H1 (cell line): ENCODE results near the gene HK1. TPM values are rescaled to one million over a fixed set of nuclear protein-coding genes. Genes with fewer than 3 reads are reported as not detected.

Experiments used
- CTCF ChIA-PET: fragments of 300-600 bp; sonication (Branson Sonifier 250); formaldehyde crosslinking; loops from one replicate; lab custom pipeline; 2021; ENCODE audit not compliant: partially characterized antibody; lab: Charles Lee
- POLR2A ChIA-PET: fragments of 300-600 bp; sonication (Branson Sonifier 250); formaldehyde crosslinking; loops from one replicate; lab custom pipeline; 2021; ENCODE audit warnings: inconsistent platforms; ENCODE audit not compliant: partially characterized antibody; lab: Charles Lee
- DNase-seq, 2 experiments: peaks; one replicate each; pipeline versions ENCODE4 v3.0.0 to v3.0.0-alpha.2; 2010 to 2022; ENCODE audit warnings: low spot score in 2 of 2, low read depth in 1 of 2, mixed read lengths in 1 of 2
- FAIRE-seq: peaks from 2 replicates; lab custom pipeline; 2011; peaks lifted over from hg19 to GRCh38; lab: Jason Lieb, UNC
- H2AFZ ChIP-seq: 2 replicates; pipeline ENCODE4 v1.8.1; 2012; ENCODE audit warnings: low read length, inconsistent platforms
- H2AK5ac ChIP-seq: 2 replicates; pipeline ENCODE4 v1.6.1; 2013; ENCODE audit warnings: low read depth, low read length
- H2BK120ac ChIP-seq: replicated peaks from 2 replicates; pipeline ENCODE3; 2013; ENCODE audit warnings: low read depth, low read length, inconsistent platforms
- H2BK12ac ChIP-seq: 2 replicates; pipeline ENCODE4 v1.6.1; 2013; ENCODE audit warnings: low read depth, low read length
- H2BK15ac ChIP-seq: 2 replicates; pipeline ENCODE4 v1.6.1; 2013; ENCODE audit warnings: low read length
- H2BK20ac ChIP-seq: 2 replicates; pipeline ENCODE4 v1.6.1; 2013; ENCODE audit warnings: low read length
- H2BK5ac ChIP-seq: 2 replicates; pipeline ENCODE4 v1.6.1; 2013; ENCODE audit warnings: low read depth, low read length
- H3K14ac ChIP-seq: 2 replicates; pipeline ENCODE4 v1.6.1; 2013; ENCODE audit warnings: inconsistent platforms; ENCODE audit not compliant: insufficient read length
- H3K18ac ChIP-seq: 2 replicates; pipeline ENCODE4 v1.6.1; 2013; ENCODE audit warnings: low read length; ENCODE audit errors: extremely low read depth
- H3K23ac ChIP-seq: 2 replicates; pipeline ENCODE4 v1.6.1; 2013; ENCODE audit warnings: inconsistent platforms; ENCODE audit not compliant: insufficient read length
- H3K23me2 ChIP-seq: 2 replicates; pipeline ENCODE4 v1.6.1; 2013; ENCODE audit warnings: low read depth, low read length
- H3K27ac ChIP-seq: 2 replicates; pipeline ENCODE4 v1.6.1; 2011; ENCODE audit warnings: low read depth, low read length, inconsistent platforms
- H3K27me3 ChIP-seq, 4 experiments: replicated peaks in 1 of 4; 1 replicate in 1 of 4; 2 replicates in 3 of 4; pipeline versions ENCODE4 v1.6.1 to v1.8.1; 2011 to 2013; ENCODE audit warnings: low read length in 3 of 4, mild to moderate bottlenecking in 3 of 4, inconsistent platforms in 2 of 4, mixed read lengths in 2 of 4, moderate library complexity in 1 of 4; ENCODE audit not compliant: control insufficient read depth in 3 of 4, insufficient read depth in 3 of 4; ENCODE audit errors: extremely low read depth in 1 of 4
- H3K36me3 ChIP-seq, 4 experiments: 2 replicates each; pipeline versions ENCODE4 v1.6.1 to v1.8.1; 2011 to 2013; ENCODE audit warnings: mild to moderate bottlenecking in 4 of 4, low read length in 3 of 4, moderate library complexity in 2 of 4, control low read depth in 1 of 4, inconsistent platforms in 1 of 4; ENCODE audit not compliant: insufficient read depth in 4 of 4, control insufficient read depth in 2 of 4
- H3K4ac ChIP-seq: replicated peaks from 2 replicates; pipeline ENCODE3; 2013; ENCODE audit warnings: low read length, low read depth, mixed read lengths, inconsistent platforms; ENCODE audit not compliant: insufficient read length
- H3K4me1 ChIP-seq, 4 experiments: replicated peaks in 1 of 4; 1 replicate in 1 of 4; 2 replicates in 3 of 4; pipeline versions ENCODE4 v1.6.1 to v1.8.1; 2011 to 2013; ENCODE audit warnings: low read length in 3 of 4, inconsistent platforms in 2 of 4, mixed read lengths in 1 of 4; ENCODE audit not compliant: insufficient read depth in 4 of 4, control insufficient read depth in 3 of 4
- H3K4me2 ChIP-seq, 2 experiments: 2 replicates each; pipeline versions ENCODE4 v1.6.1 to v1.8.1; 2011 to 2013; ENCODE audit warnings: low read depth in 2 of 2, low read length in 2 of 2, control low read depth in 1 of 2, inconsistent platforms in 1 of 2, mild to moderate bottlenecking in 1 of 2; ENCODE audit not compliant: insufficient read depth in 1 of 2
- H3K4me3 ChIP-seq, 4 experiments: fragments of 200-600, 300-600 bp in 1 of 4; sonication (generic), shearing (Covaris generic), sonication (Bioruptor Twin) in 1 of 4; 2 replicates each; pipeline versions ENCODE4 v1.5.1 to v1.8.1; 2011 to 2016; ENCODE audit warnings: low read length in 4 of 4, low read depth in 3 of 4, control low read depth in 2 of 4, inconsistent platforms in 2 of 4, mild to moderate bottlenecking in 2 of 4, mixed read lengths in 1 of 4, moderate library complexity in 1 of 4; ENCODE audit not compliant: insufficient read depth in 2 of 4; ENCODE audit errors: extremely low read depth in 1 of 4
- H3K56ac ChIP-seq: replicated peaks from 2 replicates; pipeline ENCODE3; 2013; ENCODE audit warnings: low read depth, mild to moderate bottlenecking, mixed read lengths, low read length, inconsistent platforms; ENCODE audit not compliant: insufficient read length
- H3K79me1 ChIP-seq: 2 replicates; pipeline ENCODE4 v1.6.1; 2013; ENCODE audit warnings: low read depth, low read length, control low read depth
- H3K79me2 ChIP-seq, 2 experiments: 2 replicates each; pipeline versions ENCODE4 v1.6.1 to v1.8.1; 2012 to 2013; ENCODE audit warnings: low read length in 2 of 2, mild to moderate bottlenecking in 2 of 2, inconsistent platforms in 1 of 2; ENCODE audit not compliant: insufficient read depth in 2 of 2, control insufficient read depth in 1 of 2
- H3K9ac ChIP-seq, 4 experiments: replicated peaks in 1 of 4; 1 replicate in 1 of 4; 2 replicates in 3 of 4; pipeline versions ENCODE4 v1.6.1 to v1.8.1; 2011 to 2013; ENCODE audit warnings: low read depth in 3 of 4, low read length in 3 of 4, control low read depth in 2 of 4, mild to moderate bottlenecking in 2 of 4, moderate library complexity in 2 of 4, inconsistent platforms in 1 of 4; ENCODE audit errors: extremely low read depth in 1 of 4
- H3K9me3 ChIP-seq, 2 experiments: 2 replicates each; pipeline versions ENCODE4 v1.6.1 to v1.8.1; 2012 to 2013; ENCODE audit warnings: mild to moderate bottlenecking in 2 of 2, moderate library complexity in 2 of 2, control low read depth in 1 of 2, inconsistent platforms in 1 of 2, low read depth in 1 of 2, low read length in 1 of 2, mixed read lengths in 1 of 2; ENCODE audit not compliant: insufficient read depth in 2 of 2
- H4K20me1 ChIP-seq, 2 experiments: replicated peaks in 1 of 2; 2 replicates each; pipeline versions ENCODE3 to v1.8.1; 2011 to 2013; ENCODE audit warnings: inconsistent platforms in 2 of 2, low read length in 2 of 2, mild to moderate bottlenecking in 1 of 2; ENCODE audit not compliant: insufficient read depth in 2 of 2, control insufficient read depth in 1 of 2
- H4K5ac ChIP-seq: 2 replicates; pipeline ENCODE4 v1.6.1; 2013; ENCODE audit warnings: low read length, low read depth, mixed read lengths, inconsistent platforms; ENCODE audit not compliant: insufficient read length
- H4K8ac ChIP-seq: 2 replicates; pipeline ENCODE4 v1.8.0; 2013; ENCODE audit warnings: mild to moderate bottlenecking, moderate library complexity, low read length, inconsistent platforms; ENCODE audit not compliant: insufficient read depth; ENCODE audit errors: extremely low read depth
- H4K91ac ChIP-seq: replicated peaks from 2 replicates; pipeline ENCODE3; 2013; ENCODE audit warnings: low read length, mixed read lengths, inconsistent platforms; ENCODE audit not compliant: insufficient read length
- BACH1 ChIP-seq: IDR thresholded peaks from 2 replicates; pipeline ENCODE4 v1.6.1; 2012; ENCODE audit warnings: low read length, improper control_type of control experiment
- CTCF ChIP-seq, 3 experiments: IDR thresholded peaks; 1 replicate in 2 of 3; 2 replicates in 1 of 3; pipeline versions ENCODE4 v1.5.1 to v1.6.1; 2011; ENCODE audit warnings: low read length in 3 of 3, mild to moderate bottlenecking in 3 of 3, inconsistent platforms in 2 of 3, low read depth in 1 of 3, moderate library complexity in 1 of 3; ENCODE audit not compliant: insufficient read depth in 1 of 3; ENCODE audit errors: control extremely low read depth in 1 of 3
- KDM4A ChIP-seq: IDR thresholded peaks from one replicate; pipeline ENCODE4 v1.7.1; 2012; ENCODE audit warnings: low read depth, mild to moderate bottlenecking, moderate library complexity, low read length, inconsistent platforms; ENCODE audit not compliant: severe bottlenecking
- MAFK ChIP-seq: IDR thresholded peaks from 2 replicates; pipeline ENCODE4 v1.6.1; 2012; ENCODE audit warnings: low read depth, mild to moderate bottlenecking, improper control_type of control experiment, low read length
- PHF8 ChIP-seq: fragments of 200-600 bp; sonication (generic); conservative IDR thresholded peaks from 2 replicates; pipeline ENCODE4 v1.7.1; 2012; ENCODE audit warnings: low read depth, mild to moderate bottlenecking, inconsistent platforms, low read length, moderate library complexity
- RXRA ChIP-seq: IDR thresholded peaks from 2 replicates; pipeline ENCODE4 v1.6.1; 2011; ENCODE audit warnings: low read depth, mild to moderate bottlenecking, low read length, moderate library complexity; ENCODE audit not compliant: insufficient read depth
- SP2 ChIP-seq: IDR thresholded peaks from 2 replicates; pipeline ENCODE4 v1.6.1; 2012; ENCODE audit warnings: mild to moderate bottlenecking, low read length, inconsistent platforms
- SP4 ChIP-seq: IDR thresholded peaks from 2 replicates; pipeline ENCODE4 v1.6.1; 2012; ENCODE audit warnings: low read length, inconsistent platforms
- SRF ChIP-seq: IDR thresholded peaks from 2 replicates; pipeline ENCODE4 v1.6.1; 2011; ENCODE audit warnings: mild to moderate bottlenecking, low read depth, low read length, moderate library complexity
- WGBS, 2 experiments: shearing (Covaris generic) in 1 of 2; methylation state at CpG; one replicate each; pipeline versions ENCODE4 v1.1.6 to v1.1.7; 2013 to 2015; ENCODE audit warnings: low lambda C conversion rate in 2 of 2, mixed read lengths in 2 of 2, inconsistent platforms in 1 of 2, low coverage in 1 of 2, missing lambda C conversion rate in 1 of 2; ENCODE audit not compliant: insufficient replicate concordance in 2 of 2, insufficient coverage in 1 of 2, insufficient read length in 1 of 2; ENCODE audit errors: extremely low coverage in 1 of 2, missing lambda C conversion rate in 1 of 2; 5-methylcytosine and 5-hydroxymethylcytosine counted together
- polyA plus RNA-seq, 7 experiments: library from polyadenylated mRNA; depleted of rRNA in 3 of 7; stranded (reverse) in 5 of 7; unstranded in 2 of 7; fragments of >200 nt in 5 of 7; fragments of 200-250 nt in 2 of 7; gene quantifications; 1 replicate in 5 of 7; 2 replicates in 1 of 7; 4 replicates in 1 of 7; pipeline versions ENCODE4 v1.2.1 to v1.2.3, GENCODE V29; 2011 to 2013; ENCODE audit warnings: missing spikeins in 2 of 7, mixed read lengths in 2 of 7
- total RNA-seq: library from RNA; stranded (reverse); fragmentation: NEBNext Ultra II Directional; extraction: Animal tissue kit (Norgen Biotek cat#: 25700); gene quantifications from 2 replicates; pipeline ENCODE4 v1.2.1, GENCODE V29; 2021

HK1 gene
- total and polyA plus RNA-seq, 2 of the 8 experiments (the other 6 are each of a cell fraction or from before 2014, with no cell fraction given), result 55.8 to 247 TPM

- Histone ChIP-seq H4K8ac (no peak within 1 kb of the TSS), H2AFZ (peak within 1 kb of the TSS; percentile 43), H3K9ac (0 out of 7 replicates have a peak within 1 kb of the TSS, but pooled peaks of 1 of the 4 experiments have one; percentile 6), H3K14ac (no peak within 1 kb of the TSS), H3K4me3 (peak within 1 kb of the TSS; percentile 56 to 91 (median 62)), H3K27ac (no peak within 1 kb of the TSS), H3K56ac (no peak within 1 kb of the TSS), H2BK12ac (no peak within 1 kb of the TSS; the same call in 1 of the 2 replicates), H3K27me3 (peaks cover 8 to 26% (median 16%) of the 10 kb centered on the region in 4 experiments), H4K5ac (no peak within 1 kb of the TSS), H4K91ac (no peak within 1 kb of the TSS), H2BK20ac (no peak within 1 kb of the TSS), H3K36me3 (no peaks in the 10 kb centered on the region), H3K4me2 (peak within 1 kb of the TSS; percentile 66 to 92), H2AK5ac (no peak within 1 kb of the TSS), H4K20me1 (peaks cover 4 to 7% of the 10 kb centered on the region in 2 experiments), H3K4ac (no peak within 1 kb of the TSS), H3K18ac (no peak within 1 kb of the TSS), H3K23ac (no peak within 1 kb of the TSS), H3K79me1 (no peaks in the 10 kb centered on the region), H3K23me2 (peaks cover 11% of the 10 kb centered on the region), H3K79me2 (no peaks in the 10 kb centered on the region), H3K9me3 (no peaks in the 10 kb centered on the region), H2BK5ac (no peak within 1 kb of the TSS), H2BK15ac (no peak within 1 kb of the TSS), H3K4me1 (peaks cover 0 to 10% (median 4%) of the 10 kb centered on the region in 4 experiments; a peak in 5 of 7 replicates), H2BK120ac (no peak within 1 kb of the TSS)
- DNase-seq (peak; percentile 88 to 91), FAIRE-seq (no peak)
- ChIA-PET POLR2A (interaction anchor here (1.1 to 1.5 kb wide), 2 partner anchors 15 to 22 kb away, joined by 3 read pairs; no protein-coding TSS in a partner anchor), CTCF (interaction anchor here (0.6 to 8.7 kb wide), 20 partner anchors 9 to 244 kb away, joined by 3 to 150 read pairs (median 13); no protein-coding TSS in a partner anchor)
- WGBS, 2 experiments, result 0% methylated on average over 23 of the region's 45 CpGs; no CpG with 5 or more reads in 1 of the 2 experiments
- TF ChIP-seq MAFK (no peak), SP2 (peak; percentile 85), KDM4A (peak; percentile 96), RXRA (0 out of 2 replicates have a peak, but pooled peaks have one; percentile 69), BACH1 (no peak; the same call in 1 of the 2 replicates), CTCF (IDR thresholded peaks at IDR 0.05; ENCODE audit: control extremely low read depth in 1 of 3, insufficient read depth in 1 of 3, low read depth in 1 of 3, low read length in 3 of 3) (no peak), SP4 (peak; percentile 46; the same call in 1 of the 2 replicates), SRF (no peak), PHF8 (peak; percentile 51)
Observed at GRCh38 chr10:69451209-69451783, 173.0 kb downstream of the HK1 start, which contains the start of gene TSPAN15. TSS of gene TSPAN15 (plus strand) at chr10:69451465. CDS start at chr10:69451595, 130 bp downstream.
